H9 (cell line): Measurements from ENCODE around the gene RPS6KB2. TPM values are rescaled to one million over a fixed set of nuclear protein-coding genes. Genes with fewer than 3 reads are reported as not detected.

Source experiments
- DNase-seq: peaks from one replicate; pipeline ENCODE4 v3.0.0-alpha.2; 2017
- H2AFZ ChIP-seq: one replicate; pipeline ENCODE4 v1.6.1; 2013; ENCODE audit warnings: mild to moderate bottlenecking, low read length, control low read depth, moderate library complexity
- H2AK5ac ChIP-seq: 2 replicates; pipeline ENCODE4 v1.6.1; 2013; ENCODE audit warnings: low read length, control low read depth, mixed read lengths; ENCODE audit not compliant: insufficient read length
- H2BK120ac ChIP-seq: one replicate; pipeline ENCODE4 v1.6.1; 2013; ENCODE audit warnings: low read depth, mild to moderate bottlenecking, low read length, control low read depth, inconsistent platforms; ENCODE audit not compliant: poor library complexity, severe bottlenecking
- H2BK12ac ChIP-seq: 2 replicates; pipeline ENCODE4 v1.6.1; 2013; ENCODE audit warnings: low read length, control low read depth, mixed read lengths, low read depth; ENCODE audit not compliant: insufficient read length
- H2BK15ac ChIP-seq: 2 replicates; pipeline ENCODE4 v1.6.1; 2013; ENCODE audit warnings: low read depth, low read length, control low read depth
- H2BK20ac ChIP-seq: one replicate; pipeline ENCODE4 v1.6.1; 2013; ENCODE audit warnings: low read depth, mild to moderate bottlenecking, low read length, control low read depth, inconsistent platforms; ENCODE audit not compliant: poor library complexity, severe bottlenecking
- H2BK5ac ChIP-seq: 2 replicates; pipeline ENCODE4 v1.6.1; 2013; ENCODE audit warnings: low read length, control low read depth, mixed read lengths; ENCODE audit not compliant: insufficient read length
- H3K14ac ChIP-seq: 2 replicates; pipeline ENCODE4 v1.6.1; 2013; ENCODE audit warnings: low read length, control low read depth; ENCODE audit not compliant: insufficient read depth
- H3K18ac ChIP-seq: 2 replicates; pipeline ENCODE4 v1.6.1; 2013; ENCODE audit warnings: low read depth, mild to moderate bottlenecking, mixed read lengths, low read length, control low read depth; ENCODE audit not compliant: insufficient read length
- H3K23ac ChIP-seq: 2 replicates; pipeline ENCODE4 v1.6.1; 2013; ENCODE audit warnings: low read length, control low read depth, mixed read lengths, low read depth; ENCODE audit not compliant: insufficient read length
- H3K23me2 ChIP-seq: 2 replicates; pipeline ENCODE4 v1.6.1; 2013; ENCODE audit warnings: low read depth, mild to moderate bottlenecking, mixed read lengths, low read length, control low read depth; ENCODE audit not compliant: insufficient read length, poor library complexity, severe bottlenecking
- H3K27ac ChIP-seq: 2 replicates; pipeline ENCODE4 v1.5.1; 2013; ENCODE audit warnings: low read length, control low read depth, mixed read lengths, low read depth; ENCODE audit not compliant: insufficient read length
- H3K27me3 ChIP-seq: 2 replicates; pipeline ENCODE4 v1.6.1; 2013; ENCODE audit warnings: low read length, control low read depth, inconsistent platforms; ENCODE audit not compliant: insufficient read depth
- H3K4ac ChIP-seq: 2 replicates; pipeline ENCODE4 v1.6.1; 2013; ENCODE audit warnings: low read depth, mild to moderate bottlenecking, control low read depth, inconsistent platforms, low read length, moderate library complexity
- H3K4me1 ChIP-seq: 2 replicates; pipeline ENCODE4 v1.6.1; 2013; ENCODE audit warnings: low read length, control low read depth, inconsistent platforms; ENCODE audit not compliant: insufficient read depth
- H3K4me2 ChIP-seq: 2 replicates; pipeline ENCODE4 v1.6.1; 2013; ENCODE audit warnings: low read length, control low read depth, mixed read lengths; ENCODE audit not compliant: insufficient read length, insufficient read depth
- H3K56ac ChIP-seq: 2 replicates; pipeline ENCODE4 v1.6.1; 2013; ENCODE audit warnings: low read depth, mild to moderate bottlenecking, mixed read lengths, low read length, control low read depth; ENCODE audit not compliant: insufficient read length
- H3K79me1 ChIP-seq: 2 replicates; pipeline ENCODE4 v1.6.1; 2013; ENCODE audit warnings: low read depth, mild to moderate bottlenecking, moderate library complexity, low read length, control low read depth, inconsistent platforms; ENCODE audit not compliant: insufficient read depth, poor library complexity, severe bottlenecking
- H3K79me2 ChIP-seq: 2 replicates; pipeline ENCODE4 v1.6.1; 2013; ENCODE audit warnings: low read length, control low read depth, inconsistent platforms; ENCODE audit not compliant: insufficient read depth
- H3K9ac ChIP-seq: 2 replicates; pipeline ENCODE4 v1.6.1; 2013; ENCODE audit warnings: low read length, control low read depth, mixed read lengths; ENCODE audit not compliant: insufficient read length; ENCODE audit errors: extremely low read depth
- H3K9me3 ChIP-seq: one replicate; pipeline ENCODE4 v1.6.1; 2013; ENCODE audit warnings: low read depth, low read length, inconsistent platforms; ENCODE audit not compliant: control insufficient read depth
- H3T11ph ChIP-seq: one replicate; pipeline ENCODE4 v1.6.1; 2013; ENCODE audit warnings: mild to moderate bottlenecking, low read length, control low read depth, inconsistent platforms
- H4K20me1 ChIP-seq: one replicate; pipeline ENCODE4 v1.6.1; 2013; ENCODE audit not compliant: control insufficient read depth, insufficient read length, insufficient read depth
- H4K5ac ChIP-seq: 2 replicates; pipeline ENCODE4 v1.6.1; 2013; ENCODE audit warnings: low read depth, mild to moderate bottlenecking, mixed read lengths, low read length, control low read depth; ENCODE audit not compliant: insufficient read length
- H4K8ac ChIP-seq: replicated peaks from 2 replicates; pipeline ENCODE4 v1.6.1; 2013; ENCODE audit warnings: low read length, control low read depth, mixed read lengths, low read depth; ENCODE audit not compliant: insufficient read length
- H4K91ac ChIP-seq: 2 replicates; pipeline ENCODE4 v1.6.1; 2013; ENCODE audit warnings: low read depth, mild to moderate bottlenecking, moderate library complexity, mixed read lengths, low read length, control low read depth; ENCODE audit not compliant: insufficient read length
- H3K27ac Mint-ChIP-seq, 3 experiments: 2 replicates in 2 of 3; 3 replicates in 1 of 3; pipeline ENCODE4 v1.8.0; 2020 to 2021; ENCODE audit warnings: mixed read lengths in 3 of 3, mild to moderate bottlenecking in 1 of 3, moderate library complexity in 1 of 3
- H3K27me3 Mint-ChIP-seq: 2 replicates; pipeline ENCODE4 v1.8.0; 2021; ENCODE audit warnings: low read depth, mild to moderate bottlenecking, moderate library complexity, mixed read lengths
- H3K36me3 Mint-ChIP-seq, 3 experiments: 2 replicates in 2 of 3; 3 replicates in 1 of 3; pipeline ENCODE4 v1.8.0; 2020 to 2021; ENCODE audit warnings: low read depth in 3 of 3, mixed read lengths in 3 of 3; ENCODE audit not compliant: insufficient read depth in 1 of 3
- H3K4me1 Mint-ChIP-seq, 2 experiments: 2 replicates each; pipeline ENCODE4 v1.8.0; 2020; ENCODE audit warnings: mixed read lengths in 2 of 2
- H3K4me3 Mint-ChIP-seq, 2 experiments: 2 replicates in 1 of 2; 3 replicates in 1 of 2; pipeline ENCODE4 v1.8.0; 2020 to 2021; ENCODE audit warnings: mild to moderate bottlenecking in 2 of 2, mixed read lengths in 2 of 2, moderate library complexity in 1 of 2
- H3K9me3 Mint-ChIP-seq, 2 experiments: 2 replicates in 1 of 2; 3 replicates in 1 of 2; pipeline ENCODE4 v1.8.0; 2020; ENCODE audit warnings: mild to moderate bottlenecking in 2 of 2, mixed read lengths in 2 of 2, moderate library complexity in 1 of 2
- WGBS: extraction: QIAGEN DNeasy Blood & Tissue Kit; methylation state at CpG from one replicate; pipeline ENCODE4 v1.1.7; 2013; ENCODE audit warnings: missing lambda C conversion rate, low lambda C conversion rate, mixed read lengths; ENCODE audit not compliant: insufficient read length; ENCODE audit errors: extremely low coverage; 5-methylcytosine and 5-hydroxymethylcytosine counted together
- total RNA-seq: library from RNA; stranded (reverse); gene quantifications from 2 replicates; pipeline ENCODE4 v1.2.1, GENCODE V29; 2021
- TF ChIP-seq, protein P1 (sequence below): fragments of 200-600 bp; sonication (generic); conservative IDR thresholded peaks from 3 replicates; pipeline ENCODE4 v1.8.0; 2021; ENCODE audit warnings: antibody characterized with exemption, mild to moderate bottlenecking

RPS6KB2 gene
- total RNA-seq, 1 experiment from 2014 or later: 51.7 TPM

DNA sequence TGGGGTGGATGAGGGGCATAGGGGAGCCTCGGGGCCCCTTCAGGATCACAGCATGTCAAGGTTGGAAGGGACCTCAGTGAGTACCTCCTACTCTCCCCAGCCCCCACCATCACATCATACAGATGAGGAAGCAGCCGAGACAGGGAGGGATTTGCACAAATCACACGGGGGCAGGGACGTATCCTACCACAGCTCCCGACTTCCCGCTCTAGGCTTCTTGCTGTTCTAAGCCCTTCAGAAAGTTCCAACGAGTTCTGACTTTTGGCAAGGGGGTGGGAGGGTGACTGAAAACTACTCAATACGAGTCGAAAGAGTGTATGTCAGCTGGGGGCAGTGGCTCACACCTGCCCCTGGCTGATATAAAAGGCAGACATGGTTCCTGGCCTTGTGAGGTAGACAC is 41.2 kb upstream of the RPS6KB2 start:
- Mint-ChIP-seq H3K4me1 (peaks cover 19 to 27% of the 10 kb centered on the region in 2 experiments), H3K36me3 (no peaks in the 10 kb centered on the region), H3K4me3 (no peak overlapping the region; a peak in 1 of 5 replicates), H3K27ac (no peak overlapping the region), H3K27me3 (peaks cover 23% of the 10 kb centered on the region), H3K9me3 (no peaks in the 10 kb centered on the region)
- H4K8ac ChIP-seq: no peak overlapping the region
- H4K5ac ChIP-seq: no peak overlapping the region
- no peaks in the 10 kb centered on the region for H3K79me2 ChIP-seq
- no peak for DNase-seq
- H3K18ac ChIP-seq: no peak overlapping the region
- no peaks in the 10 kb centered on the region; the same call in 1 of the 2 replicates for H3K4me1 ChIP-seq
- WGBS: no CpG with 5 or more reads among the region's 9 CpGs
- no peak overlapping the region for H3K27ac ChIP-seq
- no peaks in the 10 kb centered on the region for H3K9me3 ChIP-seq
- H2BK120ac ChIP-seq: no peak overlapping the region
- TF ChIP-seq, protein P1, sequence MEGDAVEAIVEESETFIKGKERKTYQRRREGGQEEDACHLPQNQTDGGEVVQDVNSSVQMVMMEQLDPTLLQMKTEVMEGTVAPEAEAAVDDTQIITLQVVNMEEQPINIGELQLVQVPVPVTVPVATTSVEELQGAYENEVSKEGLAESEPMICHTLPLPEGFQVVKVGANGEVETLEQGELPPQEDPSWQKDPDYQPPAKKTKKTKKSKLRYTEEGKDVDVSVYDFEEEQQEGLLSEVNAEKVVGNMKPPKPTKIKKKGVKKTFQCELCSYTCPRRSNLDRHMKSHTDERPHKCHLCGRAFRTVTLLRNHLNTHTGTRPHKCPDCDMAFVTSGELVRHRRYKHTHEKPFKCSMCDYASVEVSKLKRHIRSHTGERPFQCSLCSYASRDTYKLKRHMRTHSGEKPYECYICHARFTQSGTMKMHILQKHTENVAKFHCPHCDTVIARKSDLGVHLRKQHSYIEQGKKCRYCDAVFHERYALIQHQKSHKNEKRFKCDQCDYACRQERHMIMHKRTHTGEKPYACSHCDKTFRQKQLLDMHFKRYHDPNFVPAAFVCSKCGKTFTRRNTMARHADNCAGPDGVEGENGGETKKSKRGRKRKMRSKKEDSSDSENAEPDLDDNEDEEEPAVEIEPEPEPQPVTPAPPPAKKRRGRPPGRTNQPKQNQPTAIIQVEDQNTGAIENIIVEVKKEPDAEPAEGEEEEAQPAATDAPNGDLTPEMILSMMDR: no peak
- H2BK15ac ChIP-seq: no peak overlapping the region
- H2AFZ ChIP-seq: no peak overlapping the region
- H2BK5ac ChIP-seq: no peak overlapping the region
- no peak overlapping the region for H2BK20ac ChIP-seq
- H3K4me2 ChIP-seq: no peak overlapping the region
- H3K9ac ChIP-seq: peak overlapping the region; percentile 4
- H3K23ac ChIP-seq: no peak overlapping the region
- no peaks in the 10 kb centered on the region for H4K20me1 ChIP-seq
- no peaks in the 10 kb centered on the region for H3K79me1 ChIP-seq
- H2AK5ac ChIP-seq: no peak overlapping the region
- no peak overlapping the region for H2BK12ac ChIP-seq
- H4K91ac ChIP-seq: no peak overlapping the region
- no peak overlapping the region for H3K14ac ChIP-seq
- no peak overlapping the region for H3K4ac ChIP-seq
- H3K23me2 ChIP-seq: peaks cover 9% of the 10 kb centered on the region
- H3K27me3 ChIP-seq: no peaks in the 10 kb centered on the region; the same call in 1 of the 2 replicates
- H3T11ph ChIP-seq: no peak overlapping the region
- H3K56ac ChIP-seq: no peak overlapping the region
